SU-DHL-6 (cell line): ENCODE results near the gene HOXC4.

Source experiments
- H2AFZ ChIP-seq: fragments of 200-600 bp; sonication (generic); 2 replicates; pipeline ENCODE4 v1.6.1; 2014; ENCODE audit warnings: low read depth, mild to moderate bottlenecking, moderate library complexity, mixed read lengths, antibody characterized with exemption, low read length; ENCODE audit not compliant: severe bottlenecking
- H3F3A ChIP-seq: fragments of 200-600 bp; shearing (Covaris generic); 2 replicates; pipeline ENCODE4 v1.6.0; 2016; ENCODE audit warnings: antibody characterized with exemption, mild to moderate bottlenecking; ENCODE audit not compliant: insufficient read depth
- H3K27ac ChIP-seq: fragments of 200-600 bp; sonication (generic); 2 replicates; pipeline ENCODE4 v1.5.1; 2016; ENCODE audit warnings: low read depth, mild to moderate bottlenecking, low read length, moderate library complexity, mixed read lengths
- H3K27me3 ChIP-seq: fragments of 200-600 bp; sonication (generic), shearing (Covaris generic); 2 replicates; pipeline ENCODE4 v1.6.0; 2014; ENCODE audit warnings: mild to moderate bottlenecking, low read length
- H3K36me3 ChIP-seq: fragments of 200-600 bp; sonication (generic); 2 replicates; pipeline ENCODE4 v1.6.1; 2014; ENCODE audit warnings: mild to moderate bottlenecking, low read length, mixed read lengths
- H3K4me2 ChIP-seq: fragments of 300-600, 200-600 bp; shearing (Covaris generic), sonication (generic); 2 replicates; pipeline ENCODE4 v1.6.0; 2014; ENCODE audit warnings: low read length, low read depth, mild to moderate bottlenecking; ENCODE audit not compliant: poor library complexity, severe bottlenecking
- H3K4me3 ChIP-seq: fragments of 200-600 bp; sonication (generic); 2 replicates; pipeline ENCODE4 v1.5.1; 2014; ENCODE audit warnings: antibody characterized with exemption, low read length, mild to moderate bottlenecking, mixed read lengths; ENCODE audit not compliant: insufficient read depth, poor library complexity, severe bottlenecking
- H3K79me2 ChIP-seq: fragments of 200-600 bp; sonication (generic); 2 replicates; pipeline ENCODE4 v1.6.1; 2014; ENCODE audit warnings: mild to moderate bottlenecking, low read length, moderate library complexity; ENCODE audit not compliant: insufficient read depth
- H3K9ac ChIP-seq: fragments of 200-600 bp; sonication (generic); 2 replicates; pipeline ENCODE4 v1.7.0; 2014; ENCODE audit warnings: mild to moderate bottlenecking, low read length
- H3K9me2 ChIP-seq: fragments of 200-600 bp; sonication (generic); replicated peaks from 2 replicates; pipeline ENCODE4 v1.6.1; 2014; ENCODE audit warnings: low read length; ENCODE audit not compliant: insufficient read depth
- H3K9me3 ChIP-seq: fragments of 200-600 bp; sonication (generic); 2 replicates; pipeline ENCODE4 v1.6.1; 2014; ENCODE audit warnings: low read length, mixed read lengths; ENCODE audit not compliant: insufficient read depth
- H4K20me1 ChIP-seq: fragments of 200-600 bp; sonication (generic); 2 replicates; pipeline ENCODE4 v1.6.1; 2014; ENCODE audit warnings: low read depth, mild to moderate bottlenecking, antibody characterized with exemption, low read length, moderate library complexity, mixed read lengths
- CTCF ChIP-seq: fragments of 200-600 bp; sonication (generic); IDR thresholded peaks from one replicate; pipeline ENCODE4 v1.5.1; 2017; ENCODE audit warnings: antibody characterized with exemption, mild to moderate bottlenecking, low read length, moderate library complexity; ENCODE audit not compliant: insufficient read depth, poor library complexity, severe bottlenecking
- EZH2phosphoT487 ChIP-seq: fragments of 200-600 bp; sonication (generic), shearing (Covaris generic); conservative IDR thresholded peaks from 2 replicates; pipeline ENCODE4 v1.6.1; 2018; ENCODE audit warnings: mild to moderate bottlenecking, antibody characterized with exemption, low read length, moderate library complexity, mixed read lengths

Gene HOXC4

GRCh38 chr12:54032627-54033100, 21.0 kb upstream of the HOXC4 start, which contains the start of gene HOXC5:
TSS of gene HOXC5 (plus strand) at chr12:54033050. CDS start at chr12:54033123, 73 bp downstream.
- no peaks in the 10 kb centered on the region for H4K20me1 ChIP-seq
- H3K79me2 ChIP-seq, result no peaks in the 10 kb centered on the region
- H2AFZ ChIP-seq, result no peak within 1 kb of the TSS
- peak; percentile 72 for TF ChIP-seq CTCF
- no peak for TF ChIP-seq EZH2phosphoT487
- no peaks in the 10 kb centered on the region for H3K9me2 ChIP-seq
- no peak within 1 kb of the TSS for H3K4me3 ChIP-seq
- no peak within 1 kb of the TSS for H3K27ac ChIP-seq
- H3F3A ChIP-seq, result no peaks in the 10 kb centered on the region
- H3K36me3 ChIP-seq, result no peaks in the 10 kb centered on the region
- no peak within 1 kb of the TSS for H3K4me2 ChIP-seq
- no peak within 1 kb of the TSS for H3K9ac ChIP-seq
- no peaks in the 10 kb centered on the region for H3K9me3 ChIP-seq
- no peaks in the 10 kb centered on the region for H3K27me3 ChIP-seq

GRCh38 chr12:54033106-54033979, 20.3 kb upstream of the HOXC4 start:
- Histone ChIP-seq H3K36me3 (no peaks in the 10 kb centered on the region), H3F3A (no peaks in the 10 kb centered on the region), H3K27ac (no peak overlapping the region), H3K27me3 (no peaks in the 10 kb centered on the region), H2AFZ (no peak overlapping the region), H3K9ac (no peak overlapping the region), H3K79me2 (no peaks in the 10 kb centered on the region), H4K20me1 (no peaks in the 10 kb centered on the region), H3K9me3 (no peaks in the 10 kb centered on the region), H3K4me3 (no peak overlapping the region), H3K9me2 (no peaks in the 10 kb centered on the region), H3K4me2 (no peak overlapping the region)
- TF ChIP-seq CTCF, result no peak
- no peak for TF ChIP-seq EZH2phosphoT487

GRCh38 chr12:54033980-54034784, 19.5 kb upstream of the HOXC4 start:
- Histone ChIP-seq H3K79me2 (no peaks in the 10 kb centered on the region), H3K4me3 (no peak overlapping the region), H3F3A (no peaks in the 10 kb centered on the region), H3K9me2 (no peaks in the 10 kb centered on the region), H3K36me3 (no peaks in the 10 kb centered on the region), H3K9ac (no peak overlapping the region), H3K27me3 (no peaks in the 10 kb centered on the region), H3K27ac (no peak overlapping the region), H2AFZ (no peak overlapping the region), H4K20me1 (no peaks in the 10 kb centered on the region), H3K4me2 (no peak overlapping the region), H3K9me3 (no peaks in the 10 kb centered on the region)
- TF ChIP-seq EZH2phosphoT487 (no peak), CTCF (no peak)
